K562 (cell line): ENCODE results near the gene PTOV1.

Experiments
- DDX20 ChIP-seq: fragments of 450-650 bp; IDR thresholded peaks from 2 replicates; pipeline ENCODE4 v1.6.1; 2016; ENCODE audit warnings: missing genetic modification characterization, low read depth, mild to moderate bottlenecking, missing compliant biosample characterization, moderate library complexity
- HNRNPUL1 ChIP-seq: fragments of 200-400 bp; formaldehyde crosslinking; IDR thresholded peaks from 2 replicates; pipeline ENCODE4 v1.6.1; 2017; ENCODE audit warnings: low read length
- RFX5 ChIP-seq: IDR thresholded peaks from 2 replicates; pipeline ENCODE4 v1.6.1; 2011; ENCODE audit warnings: low read depth, mild to moderate bottlenecking, improper control_type of control experiment, low read length
- TCF7L2 ChIP-seq: fragments of 150-350 bp; IDR thresholded peaks from 2 replicates; pipeline ENCODE4 v1.6.1; 2016; ENCODE audit warnings: low read depth, mild to moderate bottlenecking, low read length, moderate library complexity
- TF ChIP-seq, protein P1 (sequence below), 3 experiments: IDR thresholded peaks in 2 of 3; conservative IDR thresholded peaks in 1 of 3; 2 replicates each; pipeline ENCODE4 v1.5.1; 2011 to 2012; ENCODE audit warnings: low read length in 3 of 3, mild to moderate bottlenecking in 3 of 3, control low read depth in 2 of 3, improper control_type of control experiment in 1 of 3, inconsistent platforms in 1 of 3, low read depth in 1 of 3, mixed read lengths in 1 of 3, moderate library complexity in 1 of 3; ENCODE audit not compliant: insufficient read depth in 2 of 3

DNA sequence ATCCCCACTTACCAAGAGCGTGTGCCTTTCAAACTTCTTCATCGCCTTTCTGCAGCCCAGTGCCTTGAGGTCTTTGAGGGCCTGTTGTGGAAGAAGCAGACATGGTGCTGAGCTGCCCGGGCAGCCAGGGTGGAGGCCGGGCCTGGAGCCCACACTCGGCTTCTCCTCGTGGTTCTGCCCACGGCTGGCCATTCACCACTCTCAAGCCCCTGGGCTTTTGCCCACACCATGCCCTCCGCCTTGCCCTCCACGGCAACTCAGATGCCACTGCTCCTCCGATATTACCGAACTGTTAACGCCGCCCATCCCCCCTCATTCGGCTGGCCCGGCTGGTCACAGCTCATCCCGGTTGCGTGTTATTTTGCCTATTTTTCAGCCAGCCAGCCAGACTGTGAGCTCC is 40.4 kb downstream of the PTOV1 start:
- TF ChIP-seq DDX20 (tag) = no peak
- no peak for TF ChIP-seq TCF7L2
- TF ChIP-seq, protein P1, sequence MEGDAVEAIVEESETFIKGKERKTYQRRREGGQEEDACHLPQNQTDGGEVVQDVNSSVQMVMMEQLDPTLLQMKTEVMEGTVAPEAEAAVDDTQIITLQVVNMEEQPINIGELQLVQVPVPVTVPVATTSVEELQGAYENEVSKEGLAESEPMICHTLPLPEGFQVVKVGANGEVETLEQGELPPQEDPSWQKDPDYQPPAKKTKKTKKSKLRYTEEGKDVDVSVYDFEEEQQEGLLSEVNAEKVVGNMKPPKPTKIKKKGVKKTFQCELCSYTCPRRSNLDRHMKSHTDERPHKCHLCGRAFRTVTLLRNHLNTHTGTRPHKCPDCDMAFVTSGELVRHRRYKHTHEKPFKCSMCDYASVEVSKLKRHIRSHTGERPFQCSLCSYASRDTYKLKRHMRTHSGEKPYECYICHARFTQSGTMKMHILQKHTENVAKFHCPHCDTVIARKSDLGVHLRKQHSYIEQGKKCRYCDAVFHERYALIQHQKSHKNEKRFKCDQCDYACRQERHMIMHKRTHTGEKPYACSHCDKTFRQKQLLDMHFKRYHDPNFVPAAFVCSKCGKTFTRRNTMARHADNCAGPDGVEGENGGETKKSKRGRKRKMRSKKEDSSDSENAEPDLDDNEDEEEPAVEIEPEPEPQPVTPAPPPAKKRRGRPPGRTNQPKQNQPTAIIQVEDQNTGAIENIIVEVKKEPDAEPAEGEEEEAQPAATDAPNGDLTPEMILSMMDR (IDR thresholded peaks at IDR 0.05 in 2 of 3, conservative IDR thresholded peaks at IDR 0.05 in 1 of 3; ENCODE audit: insufficient read depth in 2 of 3, low read depth in 1 of 3, low read length in 3 of 3) = no peak
- no peak for TF ChIP-seq HNRNPUL1
- TF ChIP-seq RFX5 = no peak
